SU-DHL-6 (cell line): ENCODE data around the gene TEDC1.

Experiments
- H2AFZ ChIP-seq: fragments of 200-600 bp; sonication (generic); 2 replicates; pipeline ENCODE4 v1.6.1; 2014; ENCODE audit warnings: low read depth, mild to moderate bottlenecking, moderate library complexity, mixed read lengths, antibody characterized with exemption, low read length; ENCODE audit not compliant: severe bottlenecking
- H3F3A ChIP-seq: fragments of 200-600 bp; shearing (Covaris generic); 2 replicates; pipeline ENCODE4 v1.6.0; 2016; ENCODE audit warnings: antibody characterized with exemption, mild to moderate bottlenecking; ENCODE audit not compliant: insufficient read depth
- H3K27ac ChIP-seq: fragments of 200-600 bp; sonication (generic); 2 replicates; pipeline ENCODE4 v1.5.1; 2016; ENCODE audit warnings: low read depth, mild to moderate bottlenecking, low read length, moderate library complexity, mixed read lengths
- H3K27me3 ChIP-seq: fragments of 200-600 bp; sonication (generic), shearing (Covaris generic); 2 replicates; pipeline ENCODE4 v1.6.0; 2014; ENCODE audit warnings: mild to moderate bottlenecking, low read length
- H3K36me3 ChIP-seq: fragments of 200-600 bp; sonication (generic); 2 replicates; pipeline ENCODE4 v1.6.1; 2014; ENCODE audit warnings: mild to moderate bottlenecking, low read length, mixed read lengths
- H3K4me2 ChIP-seq: fragments of 300-600, 200-600 bp; shearing (Covaris generic), sonication (generic); 2 replicates; pipeline ENCODE4 v1.6.0; 2014; ENCODE audit warnings: low read length, low read depth, mild to moderate bottlenecking; ENCODE audit not compliant: poor library complexity, severe bottlenecking
- H3K4me3 ChIP-seq: fragments of 200-600 bp; sonication (generic); 2 replicates; pipeline ENCODE4 v1.5.1; 2014; ENCODE audit warnings: antibody characterized with exemption, low read length, mild to moderate bottlenecking, mixed read lengths; ENCODE audit not compliant: insufficient read depth, poor library complexity, severe bottlenecking
- H3K79me2 ChIP-seq: fragments of 200-600 bp; sonication (generic); 2 replicates; pipeline ENCODE4 v1.6.1; 2014; ENCODE audit warnings: mild to moderate bottlenecking, low read length, moderate library complexity; ENCODE audit not compliant: insufficient read depth
- H3K9ac ChIP-seq: fragments of 200-600 bp; sonication (generic); 2 replicates; pipeline ENCODE4 v1.7.0; 2014; ENCODE audit warnings: mild to moderate bottlenecking, low read length
- H3K9me2 ChIP-seq: fragments of 200-600 bp; sonication (generic); replicated peaks from 2 replicates; pipeline ENCODE4 v1.6.1; 2014; ENCODE audit warnings: low read length; ENCODE audit not compliant: insufficient read depth
- H3K9me3 ChIP-seq: fragments of 200-600 bp; sonication (generic); 2 replicates; pipeline ENCODE4 v1.6.1; 2014; ENCODE audit warnings: low read length, mixed read lengths; ENCODE audit not compliant: insufficient read depth
- H4K20me1 ChIP-seq: fragments of 200-600 bp; sonication (generic); 2 replicates; pipeline ENCODE4 v1.6.1; 2014; ENCODE audit warnings: low read depth, mild to moderate bottlenecking, antibody characterized with exemption, low read length, moderate library complexity, mixed read lengths
- CTCF ChIP-seq: fragments of 200-600 bp; sonication (generic); IDR thresholded peaks from one replicate; pipeline ENCODE4 v1.5.1; 2017; ENCODE audit warnings: antibody characterized with exemption, mild to moderate bottlenecking, low read length, moderate library complexity; ENCODE audit not compliant: insufficient read depth, poor library complexity, severe bottlenecking
- EZH2phosphoT487 ChIP-seq: fragments of 200-600 bp; sonication (generic), shearing (Covaris generic); conservative IDR thresholded peaks from 2 replicates; pipeline ENCODE4 v1.6.1; 2018; ENCODE audit warnings: mild to moderate bottlenecking, antibody characterized with exemption, low read length, moderate library complexity, mixed read lengths

Gene TEDC1

GRCh38 chr14:105500726-105501101 is 9.7 kb downstream of the TEDC1 start:
- no peak overlapping the region for H3K4me2 ChIP-seq
- no peaks in the 10 kb centered on the region for H3K9me2 ChIP-seq
- H3K79me2 ChIP-seq, result no peaks in the 10 kb centered on the region
- H3K27me3 ChIP-seq, result no peaks in the 10 kb centered on the region
- no peak overlapping the region for H3K9ac ChIP-seq
- H3K4me3 ChIP-seq, result no peak overlapping the region
- no peaks in the 10 kb centered on the region for H3F3A ChIP-seq
- H3K27ac ChIP-seq, result no peak overlapping the region
- H2AFZ ChIP-seq, result no peak overlapping the region
- H3K36me3 ChIP-seq, result no peaks in the 10 kb centered on the region
- no peaks in the 10 kb centered on the region for H4K20me1 ChIP-seq
- TF ChIP-seq CTCF (no peak), EZH2phosphoT487 (no peak)
- no peaks in the 10 kb centered on the region for H3K9me3 ChIP-seq

GRCh38 chr14:105501504-105502291 is 10.7 kb downstream of the TEDC1 start:
- TF ChIP-seq CTCF, result no peak
- no peak for TF ChIP-seq EZH2phosphoT487
- Histone ChIP-seq H3F3A (no peaks in the 10 kb centered on the region), H3K79me2 (no peaks in the 10 kb centered on the region), H3K27me3 (no peaks in the 10 kb centered on the region), H2AFZ (no peak overlapping the region), H3K9ac (no peak overlapping the region), H3K27ac (no peak overlapping the region), H4K20me1 (no peaks in the 10 kb centered on the region), H3K4me3 (no peak overlapping the region), H3K36me3 (no peaks in the 10 kb centered on the region), H3K9me3 (no peaks in the 10 kb centered on the region), H3K9me2 (no peaks in the 10 kb centered on the region), H3K4me2 (no peak overlapping the region)

DNA sequence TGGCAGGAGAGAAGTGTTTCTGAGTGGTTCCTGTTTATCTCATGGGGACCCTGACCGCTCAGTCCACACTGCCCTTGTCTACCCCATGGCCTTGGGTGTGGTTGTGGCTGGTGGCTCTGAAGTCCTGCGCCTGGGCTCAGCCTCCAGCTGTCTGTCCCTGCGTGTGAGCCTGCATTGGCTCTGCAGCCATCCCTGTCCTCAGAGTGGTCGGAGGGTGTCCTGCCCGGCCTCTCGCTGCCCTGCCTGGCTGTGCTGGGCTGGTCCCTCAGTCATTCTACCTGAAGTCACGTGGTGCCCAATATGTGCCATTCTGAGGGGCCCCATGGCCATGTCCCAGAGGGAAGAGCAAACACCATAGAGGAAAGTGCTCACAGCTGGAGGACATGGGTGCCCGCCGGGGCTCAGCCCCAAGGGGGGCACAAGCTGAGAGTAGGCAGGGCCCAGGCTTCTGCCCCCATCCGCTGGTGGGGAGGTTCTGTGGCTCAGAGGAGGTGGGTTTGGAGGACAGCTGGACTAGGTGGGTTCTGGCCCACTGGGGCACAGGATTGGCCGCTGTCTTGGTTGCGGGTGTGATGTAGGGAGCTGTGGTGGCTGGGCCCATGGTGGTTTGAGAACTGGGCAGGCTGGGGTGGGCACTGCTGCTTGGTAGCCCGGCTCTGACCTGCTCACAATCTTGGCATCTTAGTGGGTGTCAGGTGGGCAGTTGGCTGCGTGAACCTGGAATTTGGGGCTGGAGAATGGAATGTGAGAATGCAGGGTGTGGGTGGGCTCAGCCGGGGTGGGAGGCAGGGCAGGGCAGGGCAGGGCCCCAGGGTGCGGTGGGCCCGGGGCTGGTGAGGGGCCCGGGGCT is 11.6 kb downstream of the TEDC1 start:
- Histone ChIP-seq H4K20me1 (no peaks in the 10 kb centered on the region), H3K4me3 (no peak overlapping the region), H3K27me3 (no peaks in the 10 kb centered on the region), H3K9ac (no peak overlapping the region), H3F3A (no peaks in the 10 kb centered on the region), H3K4me2 (no peak overlapping the region), H3K9me2 (no peaks in the 10 kb centered on the region), H2AFZ (no peak overlapping the region), H3K9me3 (no peaks in the 10 kb centered on the region), H3K27ac (no peak overlapping the region), H3K36me3 (no peaks in the 10 kb centered on the region), H3K79me2 (no peaks in the 10 kb centered on the region)
- no peak for TF ChIP-seq EZH2phosphoT487
- no peak for TF ChIP-seq CTCF
